OCI-LY3 (cell line): Measurements from ENCODE around the gene C9orf85.
A peak's percentile ranks its signal among the peaks of the same experiment; 100 is the strongest.

ENCODE experiments used
- H2AFZ ChIP-seq: fragments of 200-600, 300-600 bp; shearing (Covaris generic); 2 replicates; pipeline ENCODE4 v1.6.0; 2014; ENCODE audit warnings: antibody characterized with exemption, low read depth, low read length
- H3K27ac ChIP-seq: fragments of 200-600, 300-600 bp; sonication (generic); 2 replicates; pipeline ENCODE4 v1.5.1; 2014; ENCODE audit warnings: mild to moderate bottlenecking, low read length, moderate library complexity, mixed read lengths
- H3K27me3 ChIP-seq: fragments of 200-600, 300-600 bp; sonication (generic); 2 replicates; pipeline ENCODE4 v1.6.1; 2014; ENCODE audit warnings: low read depth, low read length, mixed read lengths
- H3K36me3 ChIP-seq: fragments of 200-600, 300-600 bp; sonication (generic); replicated peaks from 2 replicates; pipeline ENCODE3; 2014; ENCODE audit warnings: low read depth, low read length, mixed read lengths
- H3K4me1 ChIP-seq: fragments of 300-600, 200-600 bp; sonication (generic); 2 replicates; pipeline ENCODE4 v1.6.1; 2014; ENCODE audit warnings: low read length, mixed read lengths
- H3K4me2 ChIP-seq: fragments of 200-600, 300-600 bp; sonication (generic); 2 replicates; pipeline ENCODE4 v1.6.1; 2014; ENCODE audit warnings: low read length, mixed read lengths
- H3K4me3 ChIP-seq: fragments of 300-600, 200-600 bp; sonication (generic); 2 replicates; pipeline ENCODE4 v1.5.1; 2014; ENCODE audit warnings: antibody characterized with exemption, mild to moderate bottlenecking, low read length, moderate library complexity
- H3K79me2 ChIP-seq: fragments of 300-600, 200-600 bp; shearing (Covaris generic); 2 replicates; pipeline ENCODE4 v1.6.1; 2014; ENCODE audit warnings: mild to moderate bottlenecking, low read length, mixed read lengths
- H3K9ac ChIP-seq: fragments of 300-600, 200-600 bp; shearing (Covaris generic); 2 replicates; pipeline ENCODE4 v1.6.0; 2014; ENCODE audit warnings: mild to moderate bottlenecking, low read length, moderate library complexity
- H3K9me3 ChIP-seq: fragments of 200-600, 300-600 bp; shearing (Covaris generic); 2 replicates; pipeline ENCODE4 v1.6.1; 2014; ENCODE audit warnings: low read length, mixed read lengths; ENCODE audit not compliant: insufficient read depth
- H4K20me1 ChIP-seq: fragments of 200-600, 300-600 bp; sonication (generic); 2 replicates; pipeline ENCODE4 v1.6.1; 2016; ENCODE audit warnings: low read length, mixed read lengths; ENCODE audit not compliant: insufficient read depth
- CTCF ChIP-seq: fragments of 200-600, 300-600 bp; sonication (generic); IDR thresholded peaks from 2 replicates; pipeline ENCODE4 v1.5.1; 2014; ENCODE audit warnings: antibody characterized with exemption, low read length, low read depth
- EZH2phosphoT487 ChIP-seq: fragments of 200-600 bp; shearing (Covaris generic); IDR thresholded peaks from 2 replicates; pipeline ENCODE4 v1.6.1; 2018; ENCODE audit warnings: antibody characterized with exemption, mixed run types, low read depth

The C9orf85 gene

DNA sequence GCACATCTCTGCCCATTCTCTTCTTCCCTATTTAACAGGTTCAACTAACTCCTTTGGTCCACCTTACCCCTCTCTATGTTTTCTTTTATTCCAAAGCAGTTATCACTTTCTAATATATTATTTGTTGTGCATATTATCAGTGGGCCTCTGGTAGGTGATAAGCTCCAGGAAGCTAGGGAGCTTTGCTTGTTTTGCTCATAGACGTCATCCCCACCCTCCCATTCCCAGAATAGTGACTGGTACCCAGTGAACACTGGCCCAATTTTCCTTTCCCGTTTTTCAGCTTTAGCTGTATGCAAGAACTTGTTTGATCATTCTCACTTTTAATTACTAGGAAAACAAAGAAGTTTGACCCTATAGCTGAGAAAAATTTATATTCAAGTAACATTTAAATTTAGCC, 7.4 kb upstream of the C9orf85 start:
- Histone ChIP-seq H3K4me3 (no peak overlapping the region), H3K9ac (no peak overlapping the region), H3K4me1 (peaks cover 31% of the 10 kb centered on the region)

DNA sequence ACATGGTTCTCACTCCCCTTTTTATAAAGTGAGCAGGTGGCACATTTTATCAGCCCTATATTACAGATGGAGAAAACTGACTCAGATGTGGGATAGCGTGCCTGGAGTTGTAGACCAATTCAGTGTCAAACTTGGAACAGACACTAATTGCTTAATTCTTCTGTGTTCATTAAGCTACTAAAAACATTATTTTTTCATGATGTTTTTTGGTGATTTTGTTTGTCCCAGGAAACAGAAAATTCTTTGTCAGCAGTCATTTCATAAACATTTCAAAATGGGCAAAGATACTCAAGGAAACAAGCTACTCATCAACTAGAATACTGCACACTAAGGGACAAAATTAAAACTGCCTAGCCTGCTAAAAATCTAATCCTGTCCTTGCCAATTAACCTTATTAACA, 2.6 kb upstream of the C9orf85 start:
- H3K27me3 ChIP-seq, result no peaks in the 10 kb centered on the region
- H3K4me2 ChIP-seq, result peak overlapping the region; percentile 83
- peaks cover 22% of the 10 kb centered on the region for H3K4me1 ChIP-seq
- H2AFZ ChIP-seq, result no peak overlapping the region
- peaks cover 38% of the 10 kb centered on the region for H4K20me1 ChIP-seq
- TF ChIP-seq CTCF (no peak), EZH2phosphoT487 (no peak)
- H3K79me2 ChIP-seq, result peaks cover 94% of the 10 kb centered on the region
- H3K4me3 ChIP-seq, result peak overlapping the region; percentile 95
- no peaks in the 10 kb centered on the region for H3K36me3 ChIP-seq
- no peaks in the 10 kb centered on the region for H3K9me3 ChIP-seq
- no peak overlapping the region for H3K27ac ChIP-seq
- peak overlapping the region; percentile 78; the same call in 1 of the 2 replicates for H3K9ac ChIP-seq

More for the DNA sequence above, 7.4 kb upstream of the C9orf85 start:
- TF ChIP-seq EZH2phosphoT487, result no peak
- TF ChIP-seq CTCF, result no peak
- H2AFZ ChIP-seq, result no peak overlapping the region
- no peaks in the 10 kb centered on the region for H3K9me3 ChIP-seq
- no peaks in the 10 kb centered on the region for H3K36me3 ChIP-seq
- no peak overlapping the region for H3K27ac ChIP-seq
- H3K4me2 ChIP-seq, result no peak overlapping the region
- no peaks in the 10 kb centered on the region for H3K27me3 ChIP-seq
- H3K79me2 ChIP-seq, result peaks cover 96% of the 10 kb centered on the region
- H4K20me1 ChIP-seq, result peaks cover 65% of the 10 kb centered on the region

GRCh38 chr9:71909887-71910649, 1.4 kb upstream of the C9orf85 start:
- no peaks in the 10 kb centered on the region for H3K27me3 ChIP-seq
- H3K9me3 ChIP-seq, result no peaks in the 10 kb centered on the region
- peak overlapping the region; percentile 78 for H3K9ac ChIP-seq
- peak overlapping the region; percentile 95 for H3K4me3 ChIP-seq
- peaks cover 28% of the 10 kb centered on the region for H4K20me1 ChIP-seq
- H3K36me3 ChIP-seq, result no peaks in the 10 kb centered on the region
- peaks cover 22% of the 10 kb centered on the region for H3K4me1 ChIP-seq
- H2AFZ ChIP-seq, result peak overlapping the region; percentile 51; the same call in 1 of the 2 replicates
- no peak; the same call in 1 of the 2 replicates for TF ChIP-seq CTCF
- no peak for TF ChIP-seq EZH2phosphoT487
- H3K4me2 ChIP-seq, result peak overlapping the region; percentile 83
- peak overlapping the region; percentile 70 for H3K27ac ChIP-seq
- H3K79me2 ChIP-seq, result peaks cover 92% of the 10 kb centered on the region

DNA sequence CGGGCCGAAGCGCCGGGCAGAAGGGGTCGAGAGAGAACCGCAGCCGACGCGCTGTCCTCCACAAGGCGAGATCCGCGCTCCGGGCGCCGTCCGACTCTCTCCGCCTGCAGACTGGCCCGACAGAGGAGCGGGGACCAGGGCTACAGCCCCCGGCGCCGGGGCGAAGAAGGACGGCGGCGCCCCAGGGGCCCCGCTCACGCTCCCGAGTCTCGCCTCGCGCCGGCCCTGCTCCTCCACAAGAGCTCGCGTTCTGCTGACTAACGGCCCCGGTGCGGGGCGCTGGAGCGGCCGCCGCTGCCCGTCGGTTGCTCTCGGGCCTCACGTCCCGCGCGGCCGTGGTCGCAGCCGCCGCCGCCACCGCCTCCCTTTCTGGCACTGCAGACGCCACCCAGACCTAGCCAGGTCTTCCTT, 784 bp upstream of the C9orf85 start:
- H3K9me3 ChIP-seq, result no peaks in the 10 kb centered on the region
- peak overlapping the region; percentile 83 for H3K4me2 ChIP-seq
- H2AFZ ChIP-seq, result peak overlapping the region; percentile 44; the same call in 1 of the 2 replicates
- no peaks in the 10 kb centered on the region for H3K36me3 ChIP-seq
- peaks cover 27% of the 10 kb centered on the region for H3K4me1 ChIP-seq
- peak overlapping the region; percentile 78 for H3K9ac ChIP-seq
- peak overlapping the region; percentile 95 for H3K4me3 ChIP-seq
- TF ChIP-seq EZH2phosphoT487 (no peak), CTCF (0 out of 2 replicates have a peak, but pooled peaks have one; percentile 5)
- peaks cover 90% of the 10 kb centered on the region for H3K79me2 ChIP-seq
- peak overlapping the region; percentile 70 for H3K27ac ChIP-seq
- H4K20me1 ChIP-seq, result peaks cover 30% of the 10 kb centered on the region
- H3K27me3 ChIP-seq, result no peaks in the 10 kb centered on the region
